ENCODE data around the gene MTG2. TPM values are rescaled to one million over a fixed set of nuclear protein-coding genes. Genes with fewer than 3 reads are reported as not detected.

Gene MTG2
- total RNA-seq, 3 donors from 2014 or later, result 16.3 to 32.1 (median 25.6) TPM

DNA sequence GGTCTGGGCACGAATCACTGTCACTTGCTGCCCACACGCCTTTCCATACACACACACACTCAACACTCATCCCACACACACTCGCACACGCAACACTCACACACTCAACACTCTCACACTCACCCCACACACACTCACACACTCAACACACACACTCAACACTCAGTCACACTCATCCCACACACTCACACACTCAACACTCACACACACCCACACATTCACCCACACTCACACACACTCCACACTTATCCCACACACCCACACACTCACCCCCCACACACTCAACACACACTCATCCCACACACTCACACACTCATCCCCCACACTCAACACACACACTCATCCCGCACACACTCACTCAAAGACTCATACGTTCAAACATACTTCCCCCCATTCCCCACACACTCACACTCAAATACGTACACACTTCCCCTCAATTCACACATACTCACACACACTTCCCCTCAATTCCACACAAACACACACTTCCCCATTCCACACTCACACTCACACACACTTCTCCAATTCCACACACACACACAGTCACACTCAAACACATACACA, 46.2 kb downstream of the MTG2 start:
- TF ChIP-seq, protein P1, sequence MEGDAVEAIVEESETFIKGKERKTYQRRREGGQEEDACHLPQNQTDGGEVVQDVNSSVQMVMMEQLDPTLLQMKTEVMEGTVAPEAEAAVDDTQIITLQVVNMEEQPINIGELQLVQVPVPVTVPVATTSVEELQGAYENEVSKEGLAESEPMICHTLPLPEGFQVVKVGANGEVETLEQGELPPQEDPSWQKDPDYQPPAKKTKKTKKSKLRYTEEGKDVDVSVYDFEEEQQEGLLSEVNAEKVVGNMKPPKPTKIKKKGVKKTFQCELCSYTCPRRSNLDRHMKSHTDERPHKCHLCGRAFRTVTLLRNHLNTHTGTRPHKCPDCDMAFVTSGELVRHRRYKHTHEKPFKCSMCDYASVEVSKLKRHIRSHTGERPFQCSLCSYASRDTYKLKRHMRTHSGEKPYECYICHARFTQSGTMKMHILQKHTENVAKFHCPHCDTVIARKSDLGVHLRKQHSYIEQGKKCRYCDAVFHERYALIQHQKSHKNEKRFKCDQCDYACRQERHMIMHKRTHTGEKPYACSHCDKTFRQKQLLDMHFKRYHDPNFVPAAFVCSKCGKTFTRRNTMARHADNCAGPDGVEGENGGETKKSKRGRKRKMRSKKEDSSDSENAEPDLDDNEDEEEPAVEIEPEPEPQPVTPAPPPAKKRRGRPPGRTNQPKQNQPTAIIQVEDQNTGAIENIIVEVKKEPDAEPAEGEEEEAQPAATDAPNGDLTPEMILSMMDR (IDR thresholded peaks at IDR 0.05), result no peak
- no peak for TF ChIP-seq POLR2AphosphoS5 (IDR thresholded peaks at IDR 0.05)
- no peak for TF ChIP-seq POLR2A (IDR thresholded peaks at IDR 0.05)
- H3K36me3 ChIP-seq, result no peaks in the 10 kb centered on the region
- H3K4me1 ChIP-seq, result no peaks in the 10 kb centered on the region
- no peak overlapping the region for H3K27ac ChIP-seq
- no peak for DNase-seq (ENCODE audit: low spot score in 2 of 2)
- intact Hi-C loops (cut with DNase I; ENCODE audit: low total_unique reads), result no loop called here
- H3K4me3 ChIP-seq, result no peak overlapping the region
- H3K27me3 ChIP-seq, result peaks cover 0 to 30% of the 10 kb centered on the region in 2 donors
- H3K9me3 ChIP-seq, result no peaks in the 10 kb centered on the region

DNA sequence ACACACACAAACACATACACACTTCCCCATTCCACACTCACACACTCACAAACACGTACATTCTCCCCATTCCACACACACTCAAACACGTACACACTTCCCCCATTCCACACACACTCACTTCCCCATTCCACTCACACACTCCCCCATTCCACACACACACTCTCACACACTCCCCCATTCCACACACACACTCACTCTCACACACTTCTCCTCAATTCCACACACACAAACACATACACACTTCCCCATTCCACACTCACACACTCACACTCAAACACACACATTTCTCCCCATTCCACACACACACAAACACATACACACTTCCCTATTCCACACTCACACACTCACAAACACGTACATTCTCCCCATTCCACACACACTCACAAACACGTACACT, 46.8 kb downstream of the MTG2 start:
- intact Hi-C loops (cut with DNase I; ENCODE audit: low total_unique reads), result no loop called here

DNA sequence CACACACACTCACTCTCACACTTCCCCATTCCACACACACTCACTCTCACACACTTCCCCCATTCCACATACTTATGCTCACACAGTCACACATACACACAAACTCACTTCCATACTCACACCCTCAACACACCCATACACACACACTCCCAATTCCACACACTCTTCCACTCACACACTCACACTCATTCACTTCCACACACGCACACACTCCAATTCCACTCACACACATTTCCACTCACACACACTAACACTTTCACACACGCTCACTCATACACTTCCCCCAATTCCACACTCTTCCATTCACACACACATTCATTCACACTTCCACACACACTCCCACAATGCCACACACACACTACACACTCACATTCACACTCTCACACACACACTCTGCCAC, 47.4 kb downstream of the MTG2 start:
- intact Hi-C loops (cut with DNase I; ENCODE audit: low total_unique reads), result no loop called here
- no peaks in the 10 kb centered on the region for H3K9me3 ChIP-seq
- no peaks in the 10 kb centered on the region for H3K4me1 ChIP-seq
- no peak for DNase-seq (ENCODE audit: low spot score in 2 of 2)
- H3K27me3 ChIP-seq, result peaks cover 0 to 20% of the 10 kb centered on the region in 2 donors
- H3K27ac ChIP-seq, result no peak overlapping the region
- no peaks in the 10 kb centered on the region for H3K36me3 ChIP-seq
- no peak overlapping the region for H3K4me3 ChIP-seq
- TF ChIP-seq POLR2A (IDR thresholded peaks at IDR 0.05) (no peak), POLR2AphosphoS5 (IDR thresholded peaks at IDR 0.05) (no peak)
- TF ChIP-seq, protein P1 (IDR thresholded peaks at IDR 0.05), result no peak

More for the DNA sequence above, 46.8 kb downstream of the MTG2 start:
- H3K36me3 ChIP-seq, result no peaks in the 10 kb centered on the region
- DNase-seq (ENCODE audit: low spot score in 2 of 2), result no peak
- no peaks in the 10 kb centered on the region for H3K4me1 ChIP-seq
- TF ChIP-seq POLR2AphosphoS5 (IDR thresholded peaks at IDR 0.05) (no peak), POLR2A (IDR thresholded peaks at IDR 0.05) (no peak)
- TF ChIP-seq, protein P1 (IDR thresholded peaks at IDR 0.05), result no peak
- no peak overlapping the region for H3K4me3 ChIP-seq
- H3K9me3 ChIP-seq, result no peaks in the 10 kb centered on the region
- H3K27me3 ChIP-seq, result peaks cover 0 to 25% of the 10 kb centered on the region in 2 donors
- no peak overlapping the region for H3K27ac ChIP-seq

DNA sequence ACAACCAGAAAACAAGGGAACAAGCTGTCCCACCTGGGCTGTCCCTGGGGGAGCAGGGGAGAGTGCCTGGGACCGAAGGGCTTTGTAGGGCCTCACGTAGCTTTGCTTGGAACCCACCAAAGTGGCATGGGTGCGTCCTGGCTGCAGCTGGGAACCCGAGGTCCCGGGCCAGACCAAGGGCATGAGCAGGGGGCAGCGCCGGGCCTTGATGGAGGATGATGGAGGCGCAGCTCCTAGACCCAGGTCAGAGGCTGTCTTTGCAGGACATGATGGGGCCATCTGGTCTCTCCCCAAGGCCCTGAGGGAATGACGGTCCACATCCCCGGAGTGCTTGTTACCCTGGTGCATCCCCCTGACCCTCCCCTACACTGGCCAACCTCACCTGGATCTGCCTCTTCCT, 47.9 kb downstream of the MTG2 start:
- Histone ChIP-seq H3K9me3 (no peaks in the 10 kb centered on the region), H3K27me3 (peaks cover 0 to 20% of the 10 kb centered on the region in 2 donors), H3K4me3 (no peak overlapping the region), H3K36me3 (no peaks in the 10 kb centered on the region), H3K4me1 (no peaks in the 10 kb centered on the region), H3K27ac (no peak overlapping the region)
- DNase-seq (ENCODE audit: low spot score in 2 of 2), result no peak
- intact Hi-C loops (cut with DNase I; ENCODE audit: low total_unique reads), result no loop called here
- no peak for TF ChIP-seq POLR2AphosphoS5 (IDR thresholded peaks at IDR 0.05)
- TF ChIP-seq, protein P1 (IDR thresholded peaks at IDR 0.05), result no peak
- no peak for TF ChIP-seq POLR2A (IDR thresholded peaks at IDR 0.05)

DNA sequence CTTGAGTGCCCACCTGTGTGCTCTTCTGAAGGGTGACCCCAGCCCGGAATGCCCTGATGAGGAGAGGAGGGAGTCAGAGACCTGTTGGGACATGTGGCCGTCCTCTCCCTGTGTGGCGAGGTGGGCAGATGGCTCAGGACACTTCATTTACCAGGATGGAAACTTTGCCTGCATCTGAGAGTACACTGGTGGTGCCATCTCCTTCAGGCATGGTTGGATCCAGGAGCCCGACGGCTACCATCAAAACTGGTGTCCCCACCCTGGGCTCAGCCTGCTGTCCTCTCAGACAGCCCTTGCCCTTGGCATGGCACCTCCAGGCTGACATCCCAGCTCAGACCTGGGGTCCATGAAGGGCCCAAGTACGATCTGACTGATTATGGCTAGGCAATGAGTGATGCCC, 48.5 kb downstream of the MTG2 start:
- H3K36me3 ChIP-seq, result no peaks in the 10 kb centered on the region
- H3K9me3 ChIP-seq, result no peaks in the 10 kb centered on the region
- no peak for DNase-seq (ENCODE audit: low spot score in 2 of 2)
- H3K4me3 ChIP-seq, result no peak overlapping the region
- no peak overlapping the region for H3K27ac ChIP-seq
- H3K4me1 ChIP-seq, result no peaks in the 10 kb centered on the region
- H3K27me3 ChIP-seq, result peaks cover 0 to 17% of the 10 kb centered on the region in 2 donors
- intact Hi-C loops (cut with DNase I; ENCODE audit: low total_unique reads), result no loop called here
- TF ChIP-seq, protein P1 (IDR thresholded peaks at IDR 0.05), result no peak
- TF ChIP-seq POLR2A (IDR thresholded peaks at IDR 0.05), result no peak
